GM12878 (cell line): ENCODE results near the gene ZBTB6. TPM values are rescaled to one million over a fixed set of nuclear protein-coding genes. Genes with fewer than 3 reads are reported as not detected.

Source experiments
- ATAC-seq: fragments of 200-7000 bp; cut with Tn5 transposase; 3 replicates; pipeline ENCODE4 v1.9.1; 2020; ENCODE audit warnings: mild to moderate bottlenecking, moderate library complexity
- BruUV-seq: library from RNA; stranded (reverse); fragments of 400-500 nt; replicated peaks from 2 replicates; lab custom pipeline; 2021; lab: Mats Ljungman, UMichigan
- CTCF ChIA-PET: fragments of 300-600 bp; sonication (Branson Sonifier 250); formaldehyde crosslinking; extraction: SDS; loops from one replicate; lab custom pipeline; 2021; ENCODE audit warnings: inconsistent platforms; lab: Yijun Ruan, JAX
- POLR2A ChIA-PET: fragments of 350-600 bp; formaldehyde crosslinking; extraction: SDS; loops from one replicate; lab custom pipeline; 2021; ENCODE audit warnings: inconsistent platforms; lab: Charles Lee
- RAD21 ChIA-PET: fragments of 300-600 bp; sonication (Branson Sonifier 250); formaldehyde crosslinking; loops from one replicate; lab custom pipeline; 2023; ENCODE audit warnings: antibody characterized with exemption; ENCODE audit not compliant: unreplicated experiment; lab: Charles Lee
- SMC1A ChIA-PET: fragments of 300-600 bp; sonication (Branson Sonifier 250); formaldehyde crosslinking; loops from one replicate; lab custom pipeline; 2023; ENCODE audit not compliant: unreplicated experiment, uncharacterized antibody; lab: Charles Lee
- DNase-seq: peaks from one replicate; pipeline ENCODE4 v3.0.0-alpha.2; 2011; ENCODE audit warnings: low read depth, low spot score
- FAIRE-seq: peaks from 3 replicates; lab custom pipeline; 2011; peaks lifted over from hg19 to GRCh38; lab: Jason Lieb, UNC
- H2AFZ ChIP-seq: 2 replicates; pipeline ENCODE4 v1.6.0; 2011; ENCODE audit warnings: low read depth, low read length, control low read depth; ENCODE audit not compliant: control insufficient read depth
- H3K27ac ChIP-seq: 2 replicates; pipeline ENCODE4 v1.5.1; 2011; ENCODE audit warnings: control low read depth; ENCODE audit not compliant: control insufficient read depth, insufficient read depth
- H3K27me3 ChIP-seq, 2 experiments: replicated peaks in 1 of 2; 2 replicates each; pipeline versions ENCODE4 v1.6.0 to v1.6.1; 2011; ENCODE audit warnings: low read length in 1 of 2; ENCODE audit not compliant: control insufficient read depth in 2 of 2, insufficient read depth in 2 of 2
- H3K36me3 ChIP-seq, 2 experiments: 2 replicates each; pipeline ENCODE4 v1.5.1; 2011; ENCODE audit warnings: low read length in 1 of 2; ENCODE audit not compliant: control insufficient read depth in 2 of 2, insufficient read depth in 2 of 2
- H3K4me1 ChIP-seq: 2 replicates; pipeline ENCODE4 v1.6.1; 2011; ENCODE audit warnings: mild to moderate bottlenecking, low read length, moderate library complexity, mixed read lengths; ENCODE audit not compliant: control insufficient read depth, insufficient read depth
- H3K4me2 ChIP-seq: 2 replicates; pipeline ENCODE4 v1.6.0; 2011; ENCODE audit warnings: control low read depth; ENCODE audit not compliant: control insufficient read depth, insufficient read depth
- H3K4me3 ChIP-seq: fragments of 200-600 bp; sonication (generic); 2 replicates; pipeline ENCODE4 v1.5.1; 2016
- H3K79me2 ChIP-seq: 2 replicates; pipeline ENCODE4 v1.6.0; 2011; ENCODE audit warnings: low read length; ENCODE audit not compliant: control insufficient read depth, insufficient read depth
- H3K9ac ChIP-seq: 2 replicates; pipeline ENCODE4 v1.8.0; 2011; ENCODE audit warnings: low read length, control low read depth, mixed read lengths; ENCODE audit not compliant: control insufficient read depth, insufficient read depth
- H3K9me3 ChIP-seq: replicated peaks from 3 replicates; pipeline ENCODE4 v1.5.1; 2011; ENCODE audit warnings: mild to moderate bottlenecking, low read length; ENCODE audit not compliant: control insufficient read depth, insufficient read depth
- H4K20me1 ChIP-seq: 2 replicates; pipeline ENCODE4 v1.6.0; 2011; ENCODE audit not compliant: control insufficient read depth, insufficient read depth
- FOXK2 ChIP-seq: fragments of 450-650 bp; IDR thresholded peaks from 2 replicates; pipeline ENCODE4 v1.6.1; 2017; ENCODE audit warnings: mild to moderate bottlenecking, moderate library complexity
- PAX8 ChIP-seq: fragments of 450-650 bp; IDR thresholded peaks from 2 replicates; pipeline ENCODE4 v1.6.1; 2017; ENCODE audit warnings: mild to moderate bottlenecking, moderate library complexity
- POLR2AphosphoS2 ChIP-seq: IDR thresholded peaks from 2 replicates; pipeline ENCODE4 v1.6.1; 2011; ENCODE audit warnings: low read depth, mild to moderate bottlenecking, low read length, improper control_type of control experiment, moderate library complexity
- RAD51 ChIP-seq: fragments of 450-650 bp; IDR thresholded peaks from 2 replicates; pipeline ENCODE4 v1.6.1; 2016; ENCODE audit warnings: moderate library complexity, mild to moderate bottlenecking, inconsistent platforms
- TCF7 ChIP-seq: IDR thresholded peaks from 2 replicates; pipeline ENCODE4 v1.6.1; 2014; ENCODE audit warnings: antibody characterized with exemption, borderline replicate concordance
- WGBS: methylation state at CpG from one replicate; pipeline ENCODE4 v1.1.6; 2016; ENCODE audit warnings: low lambda C conversion rate; ENCODE audit not compliant: insufficient replicate concordance, insufficient coverage; ENCODE audit errors: missing lambda C conversion rate; 5-methylcytosine and 5-hydroxymethylcytosine counted together
- in situ Hi-C: fragments of 300-500 bp; cut with MboI; formaldehyde crosslinking; loops from 9 replicates; pipeline ENCODE4 v1.14.3; 2018; ENCODE audit warnings: mixed read lengths
- intact Hi-C: fragments of 100-400 bp; cut with micrococcal nuclease; formaldehyde crosslinking; loops from one replicate; pipeline ENCODE4 v1.14.2; 2022; ENCODE audit not compliant: unreplicated experiment
- polyA plus RNA-seq, 11 experiments: library from polyadenylated mRNA; depleted of rRNA in 4 of 11; unstranded in 6 of 11; stranded (reverse) in 5 of 11; fragments of >200 nt; fragmentation: Nextera tagmentation in 4 of 11; fragmentation: Illumina TruSeq in 1 of 11; extraction: Ambion mirVana in 4 of 11; extraction: Trizol in 1 of 11; gene quantifications; 1 replicate in 1 of 11; 2 replicates in 10 of 11; pipeline versions ENCODE4 v1.2.1 to v1.2.3, GENCODE V29; 2011 to 2016; ENCODE audit warnings: inconsistent platforms in 2 of 11, missing spikeins in 2 of 11, low read depth in 1 of 11
- total RNA-seq, 4 experiments: library from RNA; depleted of rRNA in 3 of 4; stranded (reverse); fragments of >200 nt in 3 of 4; fragmentation: Illumina TruSeq in 1 of 4; extraction: Trizol in 1 of 4; gene quantifications; 2 replicates each; pipeline versions ENCODE4 v1.2.1 to v1.2.3, GENCODE V29; 2013 to 2021
- TF ChIP-seq, protein P1 (sequence below): fragments of 450-650 bp; IDR thresholded peaks from 2 replicates; pipeline ENCODE4 v1.6.1; 2018; ENCODE audit warnings: borderline replicate concordance, mild to moderate bottlenecking; ENCODE audit not compliant: partially characterized antibody
- TF ChIP-seq, protein P2 (sequence below): IDR thresholded peaks from 2 replicates; pipeline ENCODE4 v1.6.1; 2011; ENCODE audit warnings: borderline replicate concordance, low read depth, mild to moderate bottlenecking, moderate library complexity, low read length; ENCODE audit not compliant: insufficient read depth, poor library complexity, severe bottlenecking
- TF ChIP-seq, protein P3 (sequence below): fragments of 450-650 bp; formaldehyde crosslinking; IDR thresholded peaks from 2 replicates; pipeline ENCODE4 v1.4.0; 2020; ENCODE audit warnings: mild to moderate bottlenecking, moderate library complexity
- TF ChIP-seq, protein P4 (sequence below): fragments of 450-650 bp; formaldehyde crosslinking; IDR thresholded peaks from 2 replicates; pipeline ENCODE4 v1.4.0; 2022; ENCODE audit warnings: mild to moderate bottlenecking, moderate library complexity

The ZBTB6 gene
- total and polyA plus RNA-seq, 10 of the 15 experiments (the other 5 are each of a cell fraction or from before 2014, with no cell fraction given): 1.7 to 11.5 (median 7.0) TPM

DNA sequence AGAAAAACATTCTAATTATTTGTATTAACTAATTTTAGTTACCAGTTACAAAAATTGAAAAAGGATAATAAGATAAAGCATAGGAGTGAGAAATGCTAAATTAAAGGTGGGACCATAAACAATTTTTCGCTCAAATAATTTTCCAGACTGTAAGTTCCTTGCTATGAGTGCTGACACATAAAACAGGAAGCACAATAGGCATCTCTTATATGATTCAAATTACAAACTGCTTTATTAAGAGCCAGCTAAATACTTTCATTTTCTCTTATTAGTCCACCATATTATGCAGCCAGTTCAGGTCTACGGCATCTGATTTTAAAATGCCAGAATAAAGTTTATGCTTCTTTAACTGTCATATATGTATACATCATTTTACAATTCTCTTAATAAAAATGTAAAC lies 12.3 kb downstream of the ZBTB6 start (continued):
- TF ChIP-seq, protein P1, sequence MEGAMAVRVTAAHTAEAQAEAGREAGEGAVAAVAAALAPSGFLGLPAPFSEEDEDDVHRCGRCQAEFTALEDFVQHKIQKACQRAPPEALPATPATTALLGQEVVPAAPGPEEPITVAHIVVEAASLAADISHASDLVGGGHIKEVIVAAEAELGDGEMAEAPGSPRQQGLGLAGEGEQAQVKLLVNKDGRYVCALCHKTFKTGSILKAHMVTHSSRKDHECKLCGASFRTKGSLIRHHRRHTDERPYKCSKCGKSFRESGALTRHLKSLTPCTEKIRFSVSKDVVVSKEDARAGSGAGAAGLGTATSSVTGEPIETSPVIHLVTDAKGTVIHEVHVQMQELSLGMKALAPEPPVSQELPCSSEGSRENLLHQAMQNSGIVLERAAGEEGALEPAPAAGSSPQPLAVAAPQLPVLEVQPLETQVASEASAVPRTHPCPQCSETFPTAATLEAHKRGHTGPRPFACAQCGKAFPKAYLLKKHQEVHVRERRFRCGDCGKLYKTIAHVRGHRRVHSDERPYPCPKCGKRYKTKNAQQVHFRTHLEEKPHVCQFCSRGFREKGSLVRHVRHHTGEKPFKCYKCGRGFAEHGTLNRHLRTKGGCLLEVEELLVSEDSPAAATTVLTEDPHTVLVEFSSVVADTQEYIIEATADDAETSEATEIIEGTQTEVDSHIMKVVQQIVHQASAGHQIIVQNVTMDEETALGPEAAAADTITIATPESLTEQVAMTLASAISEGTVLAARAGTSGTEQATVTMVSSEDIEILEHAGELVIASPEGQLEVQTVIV: no peak
- no peak for TF ChIP-seq POLR2AphosphoS2
- 0 out of 2 replicates have a peak, but pooled peaks have one; percentile 29 for TF ChIP-seq RAD51
- TF ChIP-seq, all 136 proteins: peak for 4

DNA sequence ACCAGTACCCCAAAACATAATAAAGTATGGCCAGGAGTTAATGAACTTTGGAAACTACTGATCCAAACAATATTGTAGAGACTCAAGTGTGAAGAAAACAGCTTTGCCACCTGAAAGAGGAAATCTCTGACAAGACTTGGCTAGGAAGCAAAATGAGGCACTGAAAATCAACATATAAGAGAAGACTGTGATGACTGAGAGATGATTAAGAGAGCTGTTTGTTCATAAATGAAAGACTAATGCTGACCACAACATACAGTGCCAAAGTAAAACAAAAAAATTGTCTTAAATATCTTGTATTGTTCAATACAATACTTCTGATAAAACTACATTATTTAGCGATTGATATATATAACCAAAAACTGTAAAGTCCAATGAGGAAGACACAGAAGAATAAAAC lies 15.2 kb downstream of the ZBTB6 start:
- Histone ChIP-seq H3K4me1 (peaks cover 6% of the 10 kb centered on the region), H3K79me2 (peaks cover 50% of the 10 kb centered on the region), H3K27me3 (no peaks in the 10 kb centered on the region), H2AFZ (no peak overlapping the region), H3K36me3 (peaks cover 0 to 8% of the 10 kb centered on the region in 2 experiments; a peak in 3 of 4 replicates), H3K9ac (no peak overlapping the region), H3K4me3 (no peak overlapping the region), H3K4me2 (no peak overlapping the region), H3K9me3 (no peaks in the 10 kb centered on the region), H3K27ac (no peak overlapping the region), H4K20me1 (no peaks in the 10 kb centered on the region)
- FAIRE-seq (no peak), DNase-seq (no peak), ATAC-seq (peak; percentile 10; the same call in 1 of the 3 replicates)
- POLR2A ChIA-PET: interaction anchor here (1.1 to 1.8 kb wide), 2 partner anchors 13 to 15 kb away, joined by 3 to 4 read pairs; no protein-coding TSS in a partner anchor
- SMC1A ChIA-PET: interaction anchor here (0.7 to 3.4 kb wide), 7 partner anchors 15 to 102 kb away, joined by 3 to 10 read pairs (median 4); partner anchors contain the start of genes PDCL and ZBTB6
- no TSS peak for BruUV-seq
- in situ Hi-C loops: no loop called here
- RAD21 ChIA-PET: interaction anchor here (1.3 kb wide), 1 partner anchor 93 kb away, joined by 3 read pairs; no protein-coding TSS in a partner anchor
- CTCF ChIA-PET: interaction anchor here (1.1 to 2.9 kb wide), 5 partner anchors 11 to 451 kb away, joined by 3 to 12 read pairs (median 5); no protein-coding TSS in a partner anchor
- intact Hi-C loops: loop anchor here (2.0 kb wide), 1 partner anchor 93 kb away; no protein-coding TSS in a partner anchor
- WGBS: 95% methylated on average over 1 of the region's 1 CpG
- TF ChIP-seq FOXK2: no peak
- TF ChIP-seq, protein P2, sequence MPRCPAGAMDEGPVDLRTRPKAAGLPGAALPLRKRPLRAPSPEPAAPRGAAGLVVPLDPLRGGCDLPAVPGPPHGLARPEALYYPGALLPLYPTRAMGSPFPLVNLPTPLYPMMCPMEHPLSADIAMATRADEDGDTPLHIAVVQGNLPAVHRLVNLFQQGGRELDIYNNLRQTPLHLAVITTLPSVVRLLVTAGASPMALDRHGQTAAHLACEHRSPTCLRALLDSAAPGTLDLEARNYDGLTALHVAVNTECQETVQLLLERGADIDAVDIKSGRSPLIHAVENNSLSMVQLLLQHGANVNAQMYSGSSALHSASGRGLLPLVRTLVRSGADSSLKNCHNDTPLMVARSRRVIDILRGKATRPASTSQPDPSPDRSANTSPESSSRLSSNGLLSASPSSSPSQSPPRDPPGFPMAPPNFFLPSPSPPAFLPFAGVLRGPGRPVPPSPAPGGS: no peak
- TF ChIP-seq, protein P3, sequence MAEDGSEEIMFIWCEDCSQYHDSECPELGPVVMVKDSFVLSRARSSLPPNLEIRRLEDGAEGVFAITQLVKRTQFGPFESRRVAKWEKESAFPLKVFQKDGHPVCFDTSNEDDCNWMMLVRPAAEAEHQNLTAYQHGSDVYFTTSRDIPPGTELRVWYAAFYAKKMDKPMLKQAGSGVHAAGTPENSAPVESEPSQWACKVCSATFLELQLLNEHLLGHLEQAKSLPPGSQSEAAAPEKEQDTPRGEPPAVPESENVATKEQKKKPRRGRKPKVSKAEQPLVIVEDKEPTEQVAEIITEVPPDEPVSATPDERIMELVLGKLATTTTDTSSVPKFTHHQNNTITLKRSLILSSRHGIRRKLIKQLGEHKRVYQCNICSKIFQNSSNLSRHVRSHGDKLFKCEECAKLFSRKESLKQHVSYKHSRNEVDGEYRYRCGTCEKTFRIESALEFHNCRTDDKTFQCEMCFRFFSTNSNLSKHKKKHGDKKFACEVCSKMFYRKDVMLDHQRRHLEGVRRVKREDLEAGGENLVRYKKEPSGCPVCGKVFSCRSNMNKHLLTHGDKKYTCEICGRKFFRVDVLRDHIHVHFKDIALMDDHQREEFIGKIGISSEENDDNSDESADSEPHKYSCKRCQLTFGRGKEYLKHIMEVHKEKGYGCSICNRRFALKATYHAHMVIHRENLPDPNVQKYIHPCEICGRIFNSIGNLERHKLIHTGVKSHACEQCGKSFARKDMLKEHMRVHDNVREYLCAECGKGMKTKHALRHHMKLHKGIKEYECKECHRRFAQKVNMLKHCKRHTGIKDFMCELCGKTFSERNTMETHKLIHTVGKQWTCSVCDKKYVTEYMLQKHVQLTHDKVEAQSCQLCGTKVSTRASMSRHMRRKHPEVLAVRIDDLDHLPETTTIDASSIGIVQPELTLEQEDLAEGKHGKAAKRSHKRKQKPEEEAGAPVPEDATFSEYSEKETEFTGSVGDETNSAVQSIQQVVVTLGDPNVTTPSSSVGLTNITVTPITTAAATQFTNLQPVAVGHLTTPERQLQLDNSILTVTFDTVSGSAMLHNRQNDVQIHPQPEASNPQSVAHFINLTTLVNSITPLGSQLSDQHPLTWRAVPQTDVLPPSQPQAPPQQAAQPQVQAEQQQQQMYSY (CRISPR knock-in tag): no peak
- TF ChIP-seq PAX8: no peak
- TF ChIP-seq, protein P4, sequence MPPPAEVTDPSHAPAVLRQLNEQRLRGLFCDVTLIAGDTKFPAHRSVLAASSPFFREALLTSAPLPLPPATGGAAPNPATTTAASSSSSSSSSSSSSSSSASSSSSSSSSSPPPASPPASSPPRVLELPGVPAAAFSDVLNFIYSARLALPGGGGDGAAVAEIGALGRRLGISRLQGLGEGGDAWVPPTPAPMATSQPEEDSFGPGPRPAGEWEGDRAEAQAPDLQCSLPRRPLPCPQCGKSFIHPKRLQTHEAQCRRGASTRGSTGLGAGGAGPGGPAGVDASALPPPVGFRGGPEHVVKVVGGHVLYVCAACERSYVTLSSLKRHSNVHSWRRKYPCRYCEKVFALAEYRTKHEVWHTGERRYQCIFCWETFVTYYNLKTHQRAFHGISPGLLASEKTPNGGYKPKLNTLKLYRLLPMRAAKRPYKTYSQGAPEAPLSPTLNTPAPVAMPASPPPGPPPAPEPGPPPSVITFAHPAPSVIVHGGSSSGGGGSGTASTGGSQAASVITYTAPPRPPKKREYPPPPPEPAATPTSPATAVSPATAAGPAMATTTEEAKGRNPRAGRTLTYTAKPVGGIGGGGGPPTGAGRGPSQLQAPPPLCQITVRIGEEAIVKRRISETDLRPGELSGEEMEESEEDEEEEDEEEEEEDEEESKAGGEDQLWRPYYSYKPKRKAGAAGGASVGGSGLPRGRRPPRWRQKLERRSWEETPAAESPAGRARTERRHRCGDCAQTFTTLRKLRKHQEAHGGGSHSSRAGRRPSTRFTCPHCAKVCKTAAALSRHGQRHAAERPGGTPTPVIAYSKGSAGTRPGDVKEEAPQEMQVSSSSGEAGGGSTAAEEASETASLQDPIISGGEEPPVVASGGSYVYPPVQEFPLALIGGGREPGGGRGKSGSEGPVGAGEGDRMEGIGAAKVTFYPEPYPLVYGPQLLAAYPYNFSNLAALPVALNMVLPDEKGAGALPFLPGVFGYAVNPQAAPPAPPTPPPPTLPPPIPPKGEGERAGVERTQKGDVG (CRISPR knock-in tag): no peak
- TF ChIP-seq TCF7: no peak
